Transverse colon (tissue), 4 donors: Measurements from ENCODE around the gene ERP27.

ENCODE experiments used
- CTCF ChIP-seq, 5 experiments: fragments of 200-600 bp in 3 of 5; fragments of 450-650 bp in 2 of 5; sonication (generic) in 3 of 5; IDR thresholded peaks; 1 replicate in 2 of 5; 2 replicates in 3 of 5; pipeline ENCODE4 v1.5.1; 2016 to 2017; ENCODE audit warnings: antibody characterized with exemption in 5 of 5, inconsistent platforms in 3 of 5, mild to moderate bottlenecking in 2 of 5, moderate library complexity in 1 of 5
- EP300 ChIP-seq: sonication (generic); formaldehyde crosslinking; IDR thresholded peaks from one replicate; pipeline ENCODE4 v1.6.1; 2017; ENCODE audit warnings: antibody characterized with exemption, low read depth
- POLR2A ChIP-seq: fragments of 450-650 bp; IDR thresholded peaks from one replicate; pipeline ENCODE4 v1.6.1; 2016; ENCODE audit warnings: antibody characterized with exemption, mild to moderate bottlenecking, moderate library complexity
- POLR2AphosphoS5 ChIP-seq, 3 donors: sonication (generic); formaldehyde crosslinking; IDR thresholded peaks; one replicate each; pipeline ENCODE4 v1.6.1; 2016; ENCODE audit warnings: antibody characterized with exemption in 3 of 3

- no peak for TF ChIP-seq CTCF (IDR thresholded peaks at IDR 0.05)
- TF ChIP-seq EP300 = no peak
- no peak for TF ChIP-seq POLR2AphosphoS5 (IDR thresholded peaks at IDR 0.05)
- TF ChIP-seq POLR2A = no peak
Measured at GRCh38 chr12:14968478-14968877, 30.1 kb upstream of the ERP27 start.
